ENCODE results near the gene RNF169. TPM values are rescaled to one million over a fixed set of nuclear protein-coding genes. Genes with fewer than 3 reads are reported as not detected.

The RNF169 gene
- total and polyA plus RNA-seq, 2 of the 8 experiments (the other 6 are each of a cell fraction or from before 2014, with no cell fraction given) = 3.6 to 12.5 TPM

DNA sequence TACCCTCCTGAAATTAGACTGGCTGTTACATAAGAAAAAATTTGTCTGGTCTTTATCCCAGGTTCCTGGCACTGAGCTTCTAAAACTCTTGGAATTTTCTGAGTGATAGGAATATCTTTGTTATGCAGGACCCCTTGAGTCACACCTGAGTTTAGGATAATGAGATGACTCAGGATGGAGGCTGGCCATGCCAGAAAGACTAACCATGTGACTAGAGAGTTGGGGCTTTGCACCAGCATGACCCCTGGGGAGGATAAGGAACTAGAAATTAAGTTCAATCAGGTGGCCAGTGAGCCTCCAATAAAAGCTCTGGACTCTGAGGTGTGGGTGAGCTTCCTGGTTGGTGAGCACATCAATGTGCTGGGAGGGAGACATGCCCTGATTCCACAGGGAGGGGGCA, 112.1 kb downstream of the RNF169 start:
- no peak overlapping the region for H2BK120ac ChIP-seq (replicated peaks; ENCODE audit: low read depth, low read length)
- no peak overlapping the region for H2BK15ac ChIP-seq (ENCODE audit: low read length)
- no peak overlapping the region for H3K56ac ChIP-seq (replicated peaks; ENCODE audit: insufficient read length, low read depth, low read length)
- no peak overlapping the region for H2BK5ac ChIP-seq (ENCODE audit: low read depth, low read length)
- no peak overlapping the region for H3K4ac ChIP-seq (replicated peaks; ENCODE audit: insufficient read length, low read depth, low read length)
- no peaks in the 10 kb centered on the region for H3K79me2 ChIP-seq (ENCODE audit: control insufficient read depth in 1 of 2, insufficient read depth in 2 of 2, low read length in 2 of 2)
- no peak overlapping the region for H3K14ac ChIP-seq (ENCODE audit: insufficient read length)
- H3K9me3 ChIP-seq (ENCODE audit: insufficient read depth in 2 of 2, low read depth in 1 of 2, low read length in 1 of 2) = peaks cover 24 to 26% of the 10 kb centered on the region in 2 experiments
- no peak overlapping the region for H3K4me2 ChIP-seq (ENCODE audit: insufficient read depth in 1 of 2, low read depth in 2 of 2, low read length in 2 of 2)
- H3K36me3 ChIP-seq (ENCODE audit: control insufficient read depth in 2 of 4, insufficient read depth in 4 of 4, low read length in 3 of 4) = peaks cover 0 to 27% (median 8%) of the 10 kb centered on the region in 4 experiments; a peak in 5 of 8 replicates
- H3K27ac ChIP-seq (ENCODE audit: low read depth, low read length) = no peak overlapping the region
- H4K5ac ChIP-seq (ENCODE audit: insufficient read length, low read depth, low read length) = no peak overlapping the region
- no peaks in the 10 kb centered on the region for H3K27me3 ChIP-seq (replicated peaks in 1 of 4; ENCODE audit: control insufficient read depth in 3 of 4, extremely low read depth in 1 of 4, insufficient read depth in 3 of 4, low read length in 3 of 4)
- H2BK20ac ChIP-seq (ENCODE audit: low read length) = no peak overlapping the region
- H3K4me3 ChIP-seq (ENCODE audit: extremely low read depth in 1 of 4, insufficient read depth in 2 of 4, low read depth in 3 of 4, low read length in 4 of 4) = no peak overlapping the region
- H2AFZ ChIP-seq (ENCODE audit: low read length) = no peak overlapping the region
- no peaks in the 10 kb centered on the region for H3K79me1 ChIP-seq (ENCODE audit: low read depth, low read length)
- DNase-seq (ENCODE audit: low read depth in 1 of 2, low spot score in 2 of 2) (no peak), FAIRE-seq (no peak)
- no peak overlapping the region for H4K91ac ChIP-seq (replicated peaks; ENCODE audit: insufficient read length, low read length)
- H3K9ac ChIP-seq (replicated peaks in 1 of 4; ENCODE audit: extremely low read depth in 1 of 4, low read depth in 3 of 4, low read length in 3 of 4) = no peak overlapping the region
- ChIA-PET CTCF (ENCODE audit: partially characterized antibody) (interaction anchor here (1.3 kb wide), 1 partner anchor 10 kb away, joined by 3 read pairs; no protein-coding TSS in a partner anchor), POLR2A (ENCODE audit: partially characterized antibody) (no interaction called here)
- no peak overlapping the region for H3K23ac ChIP-seq (ENCODE audit: insufficient read length)
- TF ChIP-seq CEBPB (IDR thresholded peaks at IDR 0.05; ENCODE audit: low read depth, low read length) (no peak), SIRT6 (IDR thresholded peaks at IDR 0.05; ENCODE audit: low read length) (no peak), CBX8 (IDR thresholded peaks at IDR 0.05; ENCODE audit: borderline replicate concordance, low read depth, low read length) (no peak), PHF8 (conservative IDR thresholded peaks at IDR 0.05; ENCODE audit: low read depth, low read length) (no peak)
- no peak overlapping the region for H2BK12ac ChIP-seq (ENCODE audit: low read depth, low read length)
- no peak overlapping the region for H4K8ac ChIP-seq (ENCODE audit: extremely low read depth, insufficient read depth, low read length)
- H3K18ac ChIP-seq (ENCODE audit: extremely low read depth, low read length) = no peak overlapping the region
- H4K20me1 ChIP-seq (replicated peaks in 1 of 2; ENCODE audit: control insufficient read depth in 1 of 2, insufficient read depth in 2 of 2, low read length in 2 of 2) = no peaks in the 10 kb centered on the region
- H2AK5ac ChIP-seq (ENCODE audit: low read depth, low read length) = no peak overlapping the region
- no peaks in the 10 kb centered on the region for H3K4me1 ChIP-seq (replicated peaks in 1 of 4; ENCODE audit: control insufficient read depth in 3 of 4, insufficient read depth in 4 of 4, low read length in 3 of 4)
- no peaks in the 10 kb centered on the region for H3K23me2 ChIP-seq (ENCODE audit: low read depth, low read length)

Data from H1 (cell line).